DMS53 (cell line): Measurements from ENCODE around the gene DVL1.

Experiments
- DNase-seq: peaks from one replicate; lab custom pipeline; 2025; lab: John Stamatoyannopoulos, UW

Gene DVL1

DNA sequence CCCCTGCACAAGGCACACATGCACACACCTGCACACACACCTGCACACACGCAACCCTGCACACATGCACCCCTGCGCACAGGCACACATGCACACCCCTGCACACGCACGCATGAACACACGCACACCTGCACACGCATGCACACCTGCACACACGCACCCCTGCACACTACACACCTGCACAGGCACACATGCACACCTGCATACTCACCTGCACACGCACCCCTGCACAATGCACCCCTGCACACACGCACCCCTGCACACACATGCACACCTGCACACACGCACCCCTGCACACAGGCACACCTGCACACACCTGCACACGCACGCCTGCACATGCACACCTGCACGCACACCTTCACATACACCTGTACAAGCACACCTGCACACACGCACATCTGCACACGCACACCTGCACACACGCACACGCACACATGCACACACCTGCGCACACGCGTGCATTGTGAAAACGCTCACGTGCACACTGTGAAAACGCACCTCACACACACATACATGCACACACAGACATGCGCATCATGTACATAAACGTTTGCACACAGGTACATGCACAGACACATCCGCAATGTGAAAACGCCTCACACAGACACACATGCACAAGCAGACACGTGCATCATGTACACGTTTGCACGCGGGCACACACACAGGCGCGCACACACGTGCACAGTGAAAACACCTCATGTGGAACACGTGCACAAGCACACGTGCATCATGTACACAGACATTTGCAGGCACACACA, 8.2 kb downstream of the DVL1 start:
- DNase-seq, result no peak

DNA sequence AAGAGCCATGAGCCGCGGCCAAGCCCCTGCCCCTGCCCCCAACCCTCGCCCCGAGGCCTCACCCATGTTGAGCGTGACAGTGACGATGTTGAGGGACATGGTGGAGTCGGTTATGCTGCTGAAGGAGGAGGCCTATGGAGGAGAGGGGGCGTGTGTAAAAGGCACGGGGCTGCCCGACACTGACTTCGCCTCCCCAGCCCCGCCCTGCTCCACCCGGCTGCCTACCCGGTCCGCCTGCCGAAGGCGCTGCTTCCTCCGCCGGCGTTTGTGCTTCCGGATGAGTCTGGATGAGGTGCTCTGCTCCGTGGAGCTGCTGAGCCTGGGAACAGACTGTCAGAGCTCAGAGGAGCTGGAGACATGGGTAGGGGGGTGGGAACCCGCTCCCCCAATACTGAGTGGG, 9.0 kb downstream of the DVL1 start:
- no peak for DNase-seq

DNA sequence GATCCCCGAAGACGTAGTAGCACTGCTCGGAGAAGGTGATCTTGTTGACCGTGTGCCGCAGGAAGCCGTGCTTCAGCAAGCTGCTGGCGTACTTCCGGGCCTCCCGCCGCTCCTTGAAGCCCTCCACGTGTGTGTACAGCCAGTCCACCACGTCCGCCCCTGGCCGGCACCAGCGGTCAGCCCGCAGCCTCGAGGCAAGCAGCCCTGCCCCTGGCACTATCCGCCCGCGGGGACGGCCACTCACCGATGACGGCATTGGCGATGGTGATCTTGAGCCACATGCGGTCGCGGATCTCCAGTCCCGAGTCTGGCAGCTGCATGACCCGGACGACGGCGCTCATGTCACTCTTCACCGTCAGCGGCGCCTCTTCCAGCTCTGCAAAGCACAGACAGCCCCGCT, 10.9 kb downstream of the DVL1 start:
- DNase-seq, result no peak

DNA sequence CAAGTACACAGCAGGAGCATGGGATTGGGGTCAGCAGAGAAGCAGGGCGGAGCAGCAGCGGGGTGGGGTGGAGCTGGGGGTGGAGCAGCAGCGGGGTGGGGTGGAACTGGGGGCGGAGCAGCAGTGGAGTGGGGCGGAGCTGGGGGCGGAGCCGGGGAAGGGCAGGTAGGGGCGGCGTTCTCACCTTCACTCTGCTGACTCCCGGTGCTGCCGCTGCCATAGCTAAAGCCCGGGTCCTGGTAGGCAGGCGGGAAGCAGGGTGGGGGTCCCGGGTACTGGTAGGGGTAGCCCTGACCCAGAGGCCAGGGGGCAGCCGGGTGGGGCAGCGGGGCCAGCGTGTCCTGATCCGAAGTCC, 11.4 kb downstream of the DVL1 start:
- DNase-seq, result peak; percentile 41

DNA sequence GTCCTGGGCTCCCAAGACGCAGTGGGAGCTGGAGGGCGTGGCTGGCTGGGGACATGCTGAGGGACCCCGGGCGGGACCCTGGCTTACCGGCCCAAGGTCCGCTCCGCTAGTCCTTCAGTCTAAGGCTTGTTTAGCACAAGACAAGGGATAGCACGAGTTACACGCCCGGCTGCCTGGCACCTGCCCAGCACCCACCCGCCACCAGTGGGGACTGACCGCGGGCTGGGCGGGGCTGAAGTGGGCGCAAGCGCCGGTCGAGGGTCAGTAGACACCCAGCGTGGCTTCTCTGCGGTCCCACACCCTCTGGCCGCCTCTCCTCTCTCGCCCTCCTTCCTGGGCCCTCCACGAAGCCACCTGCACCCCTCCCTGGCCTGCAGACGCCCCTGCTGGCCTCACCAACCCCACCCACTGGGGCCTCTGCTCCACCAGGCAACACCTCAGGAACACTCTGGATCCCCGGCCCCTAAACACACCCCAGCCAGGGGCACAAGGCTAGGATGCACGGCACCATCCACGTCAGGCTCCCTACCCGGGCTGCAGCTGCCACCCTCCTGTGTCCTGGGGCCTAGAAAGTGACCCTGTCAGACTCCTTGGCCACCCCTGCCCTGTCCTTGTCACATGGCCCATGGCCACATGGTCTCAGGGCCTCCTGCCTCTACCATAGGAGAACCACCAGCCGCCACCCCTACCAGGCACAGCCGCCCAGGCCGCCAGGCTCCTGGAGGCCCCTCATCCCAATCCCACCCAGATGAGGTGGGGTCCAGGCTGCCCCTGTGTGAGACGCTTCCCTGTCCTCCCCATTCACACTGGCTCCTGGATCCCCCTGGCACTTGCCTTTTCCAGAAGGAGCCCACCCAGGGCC, 12.1 kb downstream of the DVL1 start:
- no peak for DNase-seq

DNA sequence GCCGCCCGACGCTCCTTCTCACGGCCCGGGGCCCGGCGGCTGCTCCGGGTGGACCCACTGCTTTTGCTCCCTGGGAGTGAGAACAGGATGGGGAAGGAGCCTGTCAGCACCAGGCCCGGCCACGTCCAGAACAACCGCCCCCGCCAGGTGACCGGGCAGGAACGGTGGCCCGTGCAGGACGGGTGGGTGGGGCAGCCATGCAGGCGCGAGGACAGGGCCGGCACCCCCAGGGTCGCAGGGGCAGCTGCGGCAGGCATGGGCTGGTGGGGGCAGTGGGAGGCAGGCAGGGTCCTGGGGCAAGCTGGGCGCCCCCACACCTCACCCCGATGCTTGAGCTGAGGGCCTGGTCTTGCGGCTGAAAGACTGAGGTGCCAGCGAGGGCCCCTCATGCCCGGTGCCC, 12.8 kb downstream of the DVL1 start:
- DNase-seq, result no peak

DNA sequence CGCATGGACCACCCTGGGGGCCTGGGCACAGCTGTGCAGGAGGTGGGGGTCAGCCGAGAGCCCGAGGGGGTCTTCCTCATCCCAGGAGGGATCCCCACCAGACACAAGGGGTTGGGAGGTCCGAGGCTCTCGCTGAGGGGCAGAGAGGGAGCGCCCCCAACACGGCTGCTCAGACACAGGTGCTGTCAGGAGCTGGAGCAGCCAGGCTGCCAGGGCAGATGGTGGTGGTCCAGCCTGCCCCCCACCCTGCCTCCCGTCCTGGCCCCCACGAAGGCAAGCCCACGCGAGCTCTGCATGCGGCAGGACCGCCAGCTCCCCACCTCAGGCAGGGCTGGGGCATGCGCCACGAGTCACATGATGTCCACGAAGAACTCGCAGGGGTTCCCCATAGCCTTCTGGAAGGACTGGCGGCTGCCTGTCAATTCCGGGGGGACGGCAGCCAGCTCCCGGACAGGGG, 13.4 kb downstream of the DVL1 start:
- DNase-seq, result no peak

DNA sequence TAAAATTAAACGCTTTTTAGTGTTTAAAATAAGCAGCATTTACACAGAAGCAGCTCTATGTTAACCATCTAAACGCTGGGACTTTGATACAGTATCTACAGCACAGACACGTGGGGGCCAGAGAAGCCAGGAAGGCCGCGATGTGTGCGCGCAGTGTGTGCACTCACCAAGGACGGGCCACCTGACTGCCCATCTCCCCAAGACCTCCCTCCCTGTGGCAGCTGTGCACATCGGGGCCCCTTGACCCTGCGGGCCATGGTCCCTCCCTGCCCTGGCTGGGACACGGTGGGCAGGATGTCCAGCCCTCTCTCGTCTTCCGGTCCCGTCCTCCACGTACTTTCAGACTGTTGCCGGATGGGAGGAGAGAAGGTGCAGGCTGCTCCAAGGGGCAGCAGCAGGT, 13.9 kb downstream of the DVL1 start:
- no peak for DNase-seq

DNA sequence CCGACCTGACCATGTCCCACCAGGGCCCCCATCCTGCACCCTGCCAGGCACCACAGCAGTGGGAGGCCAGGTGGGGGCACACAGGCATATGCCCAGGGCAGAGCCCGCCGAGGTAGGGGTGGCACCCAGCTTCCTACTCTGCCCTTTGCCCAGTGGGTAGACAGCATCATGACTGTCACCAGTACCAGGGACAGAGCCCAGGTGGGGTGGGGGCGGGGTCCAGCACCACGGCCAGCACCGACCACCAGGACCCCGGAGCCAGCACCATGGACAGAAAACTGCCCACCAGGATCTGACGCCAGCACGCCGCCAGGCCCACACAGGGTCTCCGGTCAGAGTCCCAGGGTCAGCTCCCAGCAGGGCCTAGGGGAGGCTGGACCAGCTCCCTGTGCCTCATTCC, 14.4 kb downstream of the DVL1 start:
- DNase-seq, result no peak

DNA sequence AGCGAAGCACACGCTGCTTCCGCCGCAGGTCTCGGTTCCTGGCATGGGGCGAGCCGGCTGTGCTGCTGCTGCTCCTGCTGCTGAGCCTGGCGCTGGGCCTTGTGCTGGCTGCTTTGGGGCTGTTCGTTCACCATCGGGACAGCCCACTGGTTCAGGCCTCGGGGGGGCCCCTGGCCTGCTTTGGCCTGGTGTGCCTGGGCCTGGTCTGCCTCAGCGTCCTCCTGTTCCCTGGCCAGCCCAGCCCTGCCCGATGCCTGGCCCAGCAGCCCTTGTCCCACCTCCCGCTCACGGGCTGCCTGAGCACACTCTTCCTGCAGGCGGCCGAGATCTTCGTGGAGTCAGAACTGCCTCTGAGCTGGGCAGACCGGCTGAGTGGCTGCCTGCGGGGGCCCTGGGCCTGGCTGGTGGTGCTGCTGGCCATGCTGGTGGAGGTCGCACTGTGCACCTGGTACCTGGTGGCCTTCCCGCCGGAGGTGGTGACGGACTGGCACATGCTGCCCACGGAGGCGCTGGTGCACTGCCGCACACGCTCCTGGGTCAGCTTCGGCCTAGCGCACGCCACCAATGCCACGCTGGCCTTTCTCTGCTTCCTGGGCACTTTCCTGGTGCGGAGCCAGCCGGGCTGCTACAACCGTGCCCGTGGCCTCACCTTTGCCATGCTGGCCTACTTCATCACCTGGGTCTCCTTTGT, 15.5 kb downstream of the DVL1 start:
- DNase-seq, result peak; percentile 33

DNA sequence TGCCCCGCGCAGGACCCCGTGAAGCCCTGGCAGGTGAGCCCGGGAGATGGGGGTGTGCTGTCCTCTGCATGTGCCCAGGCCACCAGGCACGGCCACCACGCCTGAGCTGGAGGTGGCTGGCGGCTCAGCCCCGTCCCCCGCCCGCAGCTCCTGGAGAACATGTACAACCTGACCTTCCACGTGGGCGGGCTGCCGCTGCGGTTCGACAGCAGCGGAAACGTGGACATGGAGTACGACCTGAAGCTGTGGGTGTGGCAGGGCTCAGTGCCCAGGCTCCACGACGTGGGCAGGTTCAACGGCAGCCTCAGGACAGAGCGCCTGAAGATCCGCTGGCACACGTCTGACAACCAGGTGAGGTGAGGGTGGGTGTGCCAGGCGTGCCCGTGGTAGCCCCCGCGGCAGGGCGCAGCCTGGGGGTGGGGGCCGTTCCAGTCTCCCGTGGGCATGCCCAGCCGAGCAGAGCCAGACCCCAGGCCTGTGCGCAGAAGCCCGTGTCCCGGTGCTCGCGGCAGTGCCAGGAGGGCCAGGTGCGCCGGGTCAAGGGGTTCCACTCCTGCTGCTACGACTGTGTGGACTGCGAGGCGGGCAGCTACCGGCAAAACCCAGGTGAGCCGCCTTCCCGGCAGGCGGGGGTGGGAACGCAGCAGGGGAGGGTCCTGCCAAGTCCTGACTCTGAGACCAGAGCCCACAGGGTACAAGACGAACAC, 16.3 kb downstream of the DVL1 start:
- peak; percentile 79 for DNase-seq

DNA sequence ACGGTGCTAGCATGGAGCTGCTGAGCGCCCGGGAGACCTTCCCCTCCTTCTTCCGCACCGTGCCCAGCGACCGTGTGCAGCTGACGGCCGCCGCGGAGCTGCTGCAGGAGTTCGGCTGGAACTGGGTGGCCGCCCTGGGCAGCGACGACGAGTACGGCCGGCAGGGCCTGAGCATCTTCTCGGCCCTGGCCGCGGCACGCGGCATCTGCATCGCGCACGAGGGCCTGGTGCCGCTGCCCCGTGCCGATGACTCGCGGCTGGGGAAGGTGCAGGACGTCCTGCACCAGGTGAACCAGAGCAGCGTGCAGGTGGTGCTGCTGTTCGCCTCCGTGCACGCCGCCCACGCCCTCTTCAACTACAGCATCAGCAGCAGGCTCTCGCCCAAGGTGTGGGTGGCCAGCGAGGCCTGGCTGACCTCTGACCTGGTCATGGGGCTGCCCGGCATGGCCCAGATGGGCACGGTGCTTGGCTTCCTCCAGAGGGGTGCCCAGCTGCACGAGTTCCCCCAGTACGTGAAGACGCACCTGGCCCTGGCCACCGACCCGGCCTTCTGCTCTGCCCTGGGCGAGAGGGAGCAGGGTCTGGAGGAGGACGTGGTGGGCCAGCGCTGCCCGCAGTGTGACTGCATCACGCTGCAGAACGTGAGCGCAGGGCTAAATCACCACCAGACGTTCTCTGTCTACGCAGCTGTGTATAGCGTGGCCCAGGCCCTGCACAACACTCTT, 17.0 kb downstream of the DVL1 start:
- peak; percentile 88 for DNase-seq

DNA sequence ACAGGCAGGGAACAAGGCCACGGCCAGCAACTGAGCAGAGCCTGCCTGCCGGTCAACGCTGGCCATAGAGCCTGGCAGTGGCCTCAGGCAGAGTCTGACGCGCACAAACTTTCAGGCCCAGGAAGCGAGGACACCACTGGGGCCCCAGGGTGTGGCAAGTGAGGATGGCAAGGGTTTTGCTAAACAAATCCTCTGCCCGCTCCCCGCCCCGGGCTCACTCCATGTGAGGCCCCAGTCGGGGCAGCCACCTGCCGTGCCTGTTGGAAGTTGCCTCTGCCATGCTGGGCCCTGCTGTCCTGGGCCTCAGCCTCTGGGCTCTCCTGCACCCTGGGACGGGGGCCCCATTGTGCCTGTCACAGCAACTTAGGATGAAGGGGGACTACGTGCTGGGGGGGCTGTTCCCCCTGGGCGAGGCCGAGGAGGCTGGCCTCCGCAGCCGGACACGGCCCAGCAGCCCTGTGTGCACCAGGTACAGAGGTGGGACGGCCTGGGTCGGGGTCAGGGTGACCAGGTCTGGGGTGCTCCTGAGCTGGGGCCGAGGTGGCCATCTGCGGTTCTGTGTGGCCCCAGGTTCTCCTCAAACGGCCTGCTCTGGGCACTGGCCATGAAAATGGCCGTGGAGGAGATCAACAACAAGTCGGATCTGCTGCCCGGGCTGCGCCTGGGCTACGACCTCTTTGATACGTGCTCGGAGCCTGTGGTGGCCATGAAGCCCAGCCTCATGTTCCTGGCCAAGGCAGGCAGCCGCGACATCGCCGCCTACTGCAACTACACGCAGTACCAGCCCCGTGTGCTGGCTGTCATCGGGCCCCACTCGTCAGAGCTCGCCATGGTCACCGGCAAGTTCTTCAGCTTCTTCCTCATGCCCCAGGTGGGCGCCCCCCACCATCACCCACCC, 17.9 kb downstream of the DVL1 start, which contains the start of gene TAS1R3:
Gene TAS1R3, plus strand, starts transcription at position 213 of the 898 bp plus-strand sequence. Its CDS starts 66 bp downstream, at position 279.
- DNase-seq, result peak; percentile 85

DNA sequence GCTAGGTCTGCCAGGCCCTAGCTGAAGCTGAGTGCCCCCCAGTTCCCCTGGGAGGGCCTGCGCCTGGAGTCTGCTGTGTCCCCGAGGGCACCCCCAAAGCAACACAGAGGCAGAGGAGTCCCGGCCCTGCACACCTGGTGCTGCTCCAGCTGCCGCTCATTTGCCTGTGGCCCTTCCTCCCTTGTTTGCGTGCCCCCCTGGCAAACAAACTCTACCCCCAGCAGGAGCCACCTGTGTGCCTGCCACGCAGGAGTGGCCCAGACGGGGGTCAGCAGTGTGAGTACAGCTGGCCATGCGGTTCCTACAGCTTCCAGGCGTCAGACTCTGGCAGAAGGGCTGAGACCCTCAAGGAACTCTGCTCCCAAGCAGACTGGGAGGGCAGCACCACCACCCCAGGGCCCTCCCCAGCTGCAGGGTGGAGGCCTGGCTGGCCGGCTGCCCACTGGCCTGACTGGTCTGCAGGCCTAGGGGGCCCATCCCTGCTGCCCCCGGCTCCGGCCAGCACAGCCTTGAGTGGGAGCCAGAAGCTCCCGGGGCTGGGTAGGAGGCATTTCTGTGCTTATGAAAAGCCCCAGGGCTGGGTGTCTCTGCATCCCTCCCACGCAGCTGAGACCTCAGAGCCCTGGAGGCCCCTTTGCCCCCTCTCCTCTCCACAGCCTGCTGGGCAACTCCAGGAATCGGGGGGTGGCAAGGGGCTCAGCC, 18.7 kb downstream of the DVL1 start:
- DNase-seq, result peak; percentile 43

DNA sequence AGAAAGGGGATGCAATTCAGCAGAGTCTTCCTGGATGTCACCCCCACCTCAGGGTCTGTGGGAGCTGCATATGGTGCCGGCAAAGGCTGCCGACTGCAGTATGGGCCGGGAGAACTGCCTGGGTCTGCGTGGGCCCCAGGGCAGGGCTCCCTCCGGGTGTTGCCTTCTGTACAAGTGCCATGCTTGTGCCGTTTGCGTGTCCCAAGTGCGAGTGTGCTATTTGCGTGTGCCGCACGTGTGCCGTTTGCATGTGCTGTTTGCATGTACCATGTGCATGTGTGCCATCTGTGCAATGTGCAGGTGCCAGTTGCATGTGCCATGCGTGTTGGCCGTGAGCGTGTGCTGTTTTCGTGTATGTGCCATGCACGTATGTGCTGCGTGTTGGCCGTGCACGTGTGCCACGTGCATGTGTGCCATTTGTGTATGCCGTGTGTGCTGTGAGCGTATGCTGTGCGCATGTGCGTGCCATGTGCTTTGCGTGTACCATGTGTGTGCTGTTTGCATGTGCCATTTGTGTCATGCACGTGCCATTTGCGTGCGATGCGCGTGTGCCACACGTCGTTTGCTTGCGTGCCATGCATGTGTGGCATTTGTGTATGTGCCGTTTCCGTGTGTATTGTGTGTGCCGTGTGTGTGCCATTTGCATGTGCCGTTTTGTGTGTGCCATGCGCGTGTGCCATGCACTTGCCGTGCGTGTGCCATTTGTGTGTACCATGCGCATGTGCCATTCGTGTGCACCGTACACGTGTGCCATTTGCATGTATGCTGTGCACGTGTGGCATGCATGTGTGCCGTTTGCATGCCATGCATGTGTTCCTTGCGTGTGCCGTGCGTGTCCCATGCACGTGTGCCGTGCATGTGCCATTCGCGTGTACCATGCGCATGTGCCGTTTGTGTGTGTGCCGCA, 19.7 kb downstream of the DVL1 start:
- no peak for DNase-seq

DNA sequence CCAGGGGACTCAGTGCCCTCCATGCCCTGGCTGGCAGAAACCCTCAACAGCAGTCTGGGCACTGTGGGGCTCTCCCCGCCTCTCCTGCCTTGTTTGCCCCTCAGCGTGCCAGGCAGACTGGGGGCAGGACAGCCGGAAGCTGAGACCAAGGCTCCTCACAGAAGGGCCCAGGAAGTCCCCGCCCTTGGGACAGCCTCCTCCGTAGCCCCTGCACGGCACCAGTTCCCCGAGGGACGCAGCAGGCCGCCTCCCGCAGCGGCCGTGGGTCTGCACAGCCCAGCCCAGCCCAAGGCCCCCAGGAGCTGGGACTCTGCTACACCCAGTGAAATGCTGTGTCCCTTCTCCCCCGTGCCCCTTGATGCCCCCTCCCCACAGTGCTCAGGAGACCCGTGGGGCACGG, 21.0 kb downstream of the DVL1 start:
- no peak for DNase-seq

DNA sequence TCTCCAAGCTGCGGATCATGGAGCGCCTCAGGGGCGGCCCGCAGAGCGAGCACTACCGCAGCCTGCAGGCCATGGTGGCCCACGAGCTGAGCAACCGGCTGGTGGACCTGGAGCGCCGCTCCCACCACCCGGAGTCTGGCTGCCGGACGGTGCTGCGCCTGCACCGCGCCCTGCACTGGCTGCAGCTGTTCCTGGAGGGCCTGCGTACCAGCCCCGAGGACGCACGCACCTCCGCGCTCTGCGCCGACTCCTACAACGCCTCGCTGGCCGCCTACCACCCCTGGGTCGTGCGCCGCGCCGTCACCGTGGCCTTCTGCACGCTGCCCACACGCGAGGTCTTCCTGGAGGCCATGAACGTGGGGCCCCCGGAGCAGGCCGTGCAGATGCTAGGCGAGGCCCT, 21.9 kb downstream of the DVL1 start:
- DNase-seq, result no peak

DNA sequence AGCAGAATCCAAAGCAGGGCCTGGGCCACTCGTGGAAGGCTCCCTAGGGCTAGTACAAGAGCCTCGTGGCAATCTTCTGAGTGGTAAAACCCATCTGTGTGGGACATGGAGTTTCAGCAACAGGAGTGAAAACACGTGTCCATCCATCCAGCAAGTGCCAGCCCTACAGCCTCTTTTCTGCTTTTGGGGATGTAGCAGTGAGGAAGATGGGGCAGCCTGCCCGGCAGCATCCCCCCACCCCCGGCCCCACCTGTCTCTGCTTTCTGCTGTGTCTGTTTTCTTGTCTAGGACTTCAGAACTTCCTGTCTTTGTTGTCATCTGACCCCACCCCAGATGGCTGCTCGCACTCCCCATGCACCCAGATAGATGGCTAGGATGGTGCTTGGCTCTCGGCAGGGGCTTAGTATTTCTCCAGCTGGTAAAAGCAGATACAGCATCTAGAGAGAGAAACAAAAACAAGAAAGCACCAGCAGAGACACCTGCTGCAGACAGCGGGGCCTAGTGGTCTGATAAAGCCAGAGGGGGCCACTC, 23.1 kb downstream of the DVL1 start:
- no peak for DNase-seq
